OCI-LY1 (cell line): ENCODE data around the gene AKAP11.

Source experiments
- H2AFZ ChIP-seq: fragments of 200-600 bp; sonication (generic), shearing (Covaris generic); 2 replicates; pipeline ENCODE4 v1.6.0; 2014; ENCODE audit warnings: antibody characterized with exemption, mild to moderate bottlenecking, low read length
- H3F3A ChIP-seq: fragments of 200-600 bp; sonication (generic), shearing (Covaris generic); 2 replicates; pipeline ENCODE4 v1.6.0; 2014; ENCODE audit warnings: mild to moderate bottlenecking, antibody characterized with exemption, low read length, moderate library complexity; ENCODE audit not compliant: insufficient read depth
- H3K27ac ChIP-seq: fragments of 200-600 bp; sonication (generic); 2 replicates; pipeline ENCODE4 v1.5.1; 2014; ENCODE audit warnings: low read length, mixed run types, mild to moderate bottlenecking, low read depth; ENCODE audit not compliant: poor library complexity, severe bottlenecking
- H3K27me3 ChIP-seq: fragments of 200-600 bp; sonication (generic); 2 replicates; pipeline ENCODE4 v1.6.0; 2014; ENCODE audit warnings: antibody characterized with exemption, mild to moderate bottlenecking, low read length, moderate library complexity; ENCODE audit not compliant: insufficient read depth
- H3K36me3 ChIP-seq: fragments of 200-600 bp; sonication (generic); 2 replicates; pipeline ENCODE4 v1.6.1; 2014; ENCODE audit warnings: mild to moderate bottlenecking, antibody characterized with exemption, low read length, moderate library complexity, mixed read lengths; ENCODE audit not compliant: insufficient read depth
- H3K4me1 ChIP-seq: fragments of 200-600 bp; sonication (generic); 2 replicates; pipeline ENCODE4 v1.5.1; 2014; ENCODE audit warnings: mild to moderate bottlenecking, low read length, moderate library complexity; ENCODE audit not compliant: insufficient read depth, severe bottlenecking
- H3K4me2 ChIP-seq: fragments of 200-600 bp; sonication (generic), shearing (Covaris generic); 2 replicates; pipeline ENCODE4 v1.6.1; 2014; ENCODE audit warnings: low read length
- H3K4me3 ChIP-seq: fragments of 200-600 bp; sonication (generic); 2 replicates; pipeline ENCODE4 v1.5.1; 2014; ENCODE audit warnings: low read length, low read depth, mild to moderate bottlenecking, mixed read lengths; ENCODE audit not compliant: poor library complexity, severe bottlenecking
- H3K79me2 ChIP-seq: fragments of 200-600 bp; shearing (Covaris generic); 2 replicates; pipeline ENCODE4 v1.6.1; 2016; ENCODE audit warnings: mixed run types, low read length, mixed read lengths; ENCODE audit not compliant: insufficient read depth
- H3K9ac ChIP-seq: fragments of 200-600 bp; sonication (generic), shearing (Covaris generic); 2 replicates; pipeline ENCODE4 v1.6.1; 2014; ENCODE audit warnings: mild to moderate bottlenecking, low read length, mixed read lengths
- H3K9me2 ChIP-seq: fragments of 200-600 bp; sonication (generic), shearing (Covaris generic); 2 replicates; pipeline ENCODE4 v1.6.1; 2014; ENCODE audit warnings: low read depth, mild to moderate bottlenecking, low read length, mixed read lengths
- H3K9me3 ChIP-seq: fragments of 200-600 bp; shearing (Covaris generic); 2 replicates; pipeline ENCODE4 v1.6.1; 2014; ENCODE audit warnings: low read length, mixed read lengths
- H4K20me1 ChIP-seq: fragments of 200-600 bp; sonication (generic), shearing (Covaris generic); 2 replicates; pipeline ENCODE4 v1.6.0; 2016; ENCODE audit warnings: mild to moderate bottlenecking, low read length; ENCODE audit not compliant: insufficient read depth
- CTCF ChIP-seq: fragments of 200-600 bp; sonication (generic), shearing (Covaris generic); IDR thresholded peaks from 2 replicates; pipeline ENCODE4 v1.5.1; 2017; ENCODE audit warnings: mild to moderate bottlenecking, antibody characterized with exemption, low read length, moderate library complexity, mixed read lengths
- EZH2 ChIP-seq: fragments of 200-600 bp; sonication (generic), shearing (Covaris generic); IDR thresholded peaks from 2 replicates; pipeline ENCODE4 v1.8.0; 2017; ENCODE audit warnings: borderline replicate concordance, mixed run types, mild to moderate bottlenecking, antibody characterized with exemption, low read length, moderate library complexity, mixed read lengths

Gene AKAP11

DNA sequence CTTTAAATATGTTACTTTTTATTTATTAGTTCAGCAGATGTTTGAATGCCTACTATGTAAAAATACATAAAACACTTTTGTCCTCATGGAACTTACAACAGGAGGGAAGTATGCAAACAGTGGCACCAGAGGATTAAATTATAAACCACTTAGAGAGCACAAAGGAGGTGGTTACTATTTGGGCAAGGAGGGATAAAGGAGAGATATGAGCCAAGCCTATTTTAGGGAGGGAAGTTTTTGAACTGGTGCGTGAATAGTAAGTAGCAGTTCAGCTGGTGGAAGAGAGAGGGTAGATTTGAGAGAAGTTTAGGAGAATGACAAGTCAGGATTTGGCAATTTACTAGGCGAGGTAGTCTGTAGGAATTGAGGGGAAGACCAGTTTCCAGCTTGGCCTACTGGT is 8.6 kb downstream of the AKAP11 start:
- Histone ChIP-seq H3K4me1 (peaks cover 58% of the 10 kb centered on the region), H3K27me3 (no peaks in the 10 kb centered on the region), H3K9me2 (no peaks in the 10 kb centered on the region), H3K9me3 (peaks cover 5% of the 10 kb centered on the region; the same call in 1 of the 2 replicates), H3F3A (no peaks in the 10 kb centered on the region), H3K4me3 (no peak overlapping the region), H3K36me3 (peaks cover 36% of the 10 kb centered on the region), H4K20me1 (no peaks in the 10 kb centered on the region; the same call in 1 of the 2 replicates), H2AFZ (no peak overlapping the region), H3K79me2 (peaks cover 99% of the 10 kb centered on the region), H3K27ac (no peak overlapping the region), H3K4me2 (no peak overlapping the region), H3K9ac (no peak overlapping the region)
- no peak for TF ChIP-seq EZH2
- no peak for TF ChIP-seq CTCF

DNA sequence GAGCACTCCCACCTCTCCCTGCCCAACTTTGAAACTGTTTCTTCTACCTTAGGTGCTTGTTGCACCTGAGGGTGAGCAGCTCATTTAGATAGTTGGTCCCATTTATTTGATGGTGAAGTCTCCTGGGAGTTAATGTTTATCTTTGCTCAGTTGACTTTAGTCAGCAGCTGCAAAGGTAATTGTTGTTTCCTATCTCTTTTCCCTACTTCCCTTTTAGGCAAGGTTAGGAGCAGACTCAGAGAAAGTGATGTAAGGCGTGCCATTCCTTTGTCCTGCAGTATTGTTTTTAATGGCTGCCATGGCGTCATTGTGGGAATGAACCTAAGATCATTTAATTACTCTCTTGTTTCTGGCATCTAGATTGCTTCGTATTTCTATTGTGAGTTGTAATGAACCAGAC is 11.6 kb downstream of the AKAP11 start:
- peaks cover 74% of the 10 kb centered on the region for H3K79me2 ChIP-seq
- no peaks in the 10 kb centered on the region; the same call in 1 of the 2 replicates for H4K20me1 ChIP-seq
- peaks cover 5% of the 10 kb centered on the region; the same call in 1 of the 2 replicates for H3K9me3 ChIP-seq
- TF ChIP-seq CTCF (no peak), EZH2 (no peak)
- no peaks in the 10 kb centered on the region for H3K9me2 ChIP-seq
- H3K27me3 ChIP-seq = no peaks in the 10 kb centered on the region
- H3K4me2 ChIP-seq = no peak overlapping the region
- H3K4me3 ChIP-seq = no peak overlapping the region
- H3K9ac ChIP-seq = no peak overlapping the region
- peaks cover 29% of the 10 kb centered on the region for H3K4me1 ChIP-seq
- H2AFZ ChIP-seq = no peak overlapping the region
- H3K36me3 ChIP-seq = peaks cover 56% of the 10 kb centered on the region
- no peak overlapping the region for H3K27ac ChIP-seq
- no peaks in the 10 kb centered on the region for H3F3A ChIP-seq

- Histone ChIP-seq H3K4me2 (no peak overlapping the region), H3K4me3 (no peak overlapping the region), H3K27ac (no peak overlapping the region), H2AFZ (no peak overlapping the region), H3K36me3 (peaks cover 56% of the 10 kb centered on the region), H3K4me1 (peaks cover 24% of the 10 kb centered on the region), H3K79me2 (peaks cover 70% of the 10 kb centered on the region), H3K27me3 (no peaks in the 10 kb centered on the region), H4K20me1 (no peaks in the 10 kb centered on the region; the same call in 1 of the 2 replicates), H3K9me3 (peaks cover 4% of the 10 kb centered on the region; the same call in 1 of the 2 replicates), H3F3A (no peaks in the 10 kb centered on the region), H3K9ac (no peak overlapping the region), H3K9me2 (no peaks in the 10 kb centered on the region)
- no peak for TF ChIP-seq EZH2
- no peak for TF ChIP-seq CTCF
These were observed 12.1 kb downstream of the AKAP11 start for GRCh38 chr13:42284068-42284467.
